Activated CD4-positive, alpha-beta T cell treated with anti-CD3 and anti-CD28 coated beads for 4 hours (primary cell): ENCODE measurements around the gene AUTS2.

Experiments
- DNase-seq, 2 donors: peaks; one replicate each; pipeline ENCODE4 v3.0.0-alpha.2; 2020

AUTS2 gene

DNA sequence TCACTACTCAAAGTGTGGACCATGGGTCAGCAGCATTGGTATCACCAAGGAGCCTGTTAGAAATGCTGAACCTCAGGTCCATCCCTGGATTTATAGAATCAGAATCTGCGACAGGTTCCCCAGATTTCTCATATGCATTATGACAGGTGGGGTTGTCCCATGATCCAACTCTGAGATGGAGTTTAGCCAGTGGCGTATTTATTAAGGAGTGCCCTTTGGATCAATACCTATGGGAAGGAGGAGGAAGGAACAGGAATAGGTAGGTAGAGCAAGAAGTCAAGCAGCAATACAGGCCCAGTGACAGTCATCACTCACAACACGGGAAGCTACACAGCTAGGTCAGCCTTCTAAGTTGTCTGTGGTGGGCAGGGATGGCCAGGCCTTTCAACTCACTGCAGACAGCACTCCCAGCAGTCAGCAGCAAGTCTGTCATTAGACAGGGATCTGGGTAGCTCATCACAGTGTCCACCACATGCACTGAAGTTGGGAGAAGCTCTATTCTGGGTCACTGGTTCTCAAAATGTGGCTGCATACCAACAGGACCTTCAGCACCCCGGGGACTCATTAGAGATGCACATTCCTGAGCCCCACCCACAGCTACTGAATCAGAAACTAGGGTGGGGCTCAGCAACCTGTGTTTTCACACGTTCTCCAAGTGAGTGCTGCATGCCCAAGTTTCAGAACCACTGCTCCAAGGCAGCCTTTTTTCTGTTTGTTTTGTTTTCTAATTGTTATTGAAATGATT lies 1001.3 kb downstream of the AUTS2 start:
- no peak for DNase-seq

DNA sequence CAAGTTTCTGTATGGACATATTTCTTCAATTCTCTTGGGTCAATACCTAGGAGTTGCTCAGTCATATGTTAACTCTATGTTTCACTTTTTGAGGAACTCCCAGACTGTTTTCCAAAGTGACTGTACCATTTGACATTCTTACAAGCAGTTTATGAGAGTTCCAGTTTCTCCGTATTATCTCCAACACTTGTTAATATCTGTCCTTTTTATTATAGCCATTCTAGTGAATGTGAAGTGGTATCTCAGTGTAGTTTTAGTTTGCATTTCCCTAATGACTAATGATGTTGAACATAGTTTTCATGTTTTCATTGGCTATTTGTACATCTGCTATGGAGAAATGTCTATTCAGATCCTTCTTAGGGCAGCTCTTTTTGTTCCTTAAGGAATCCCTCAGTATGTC lies 1002.7 kb downstream of the AUTS2 start:
- DNase-seq = no peak

DNA sequence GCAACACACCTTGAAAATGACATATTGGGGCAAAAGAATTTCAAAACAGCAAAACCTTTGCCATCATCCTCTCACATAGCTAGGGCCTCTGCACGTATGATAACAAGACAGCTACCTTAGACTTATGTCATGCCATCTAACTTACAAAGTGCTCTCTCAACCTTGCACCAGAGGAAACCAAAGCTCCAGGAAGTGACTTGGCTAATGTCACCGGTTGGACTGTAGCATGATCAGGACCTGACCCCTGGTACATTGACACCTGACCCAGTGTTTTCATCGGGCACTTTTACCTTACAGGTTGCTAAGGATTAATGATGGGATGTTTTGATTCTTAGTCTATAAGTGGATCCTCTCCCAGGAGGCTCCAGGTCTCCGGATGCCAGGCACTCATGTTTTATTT lies 1003.8 kb downstream of the AUTS2 start:
- no peak for DNase-seq

DNA sequence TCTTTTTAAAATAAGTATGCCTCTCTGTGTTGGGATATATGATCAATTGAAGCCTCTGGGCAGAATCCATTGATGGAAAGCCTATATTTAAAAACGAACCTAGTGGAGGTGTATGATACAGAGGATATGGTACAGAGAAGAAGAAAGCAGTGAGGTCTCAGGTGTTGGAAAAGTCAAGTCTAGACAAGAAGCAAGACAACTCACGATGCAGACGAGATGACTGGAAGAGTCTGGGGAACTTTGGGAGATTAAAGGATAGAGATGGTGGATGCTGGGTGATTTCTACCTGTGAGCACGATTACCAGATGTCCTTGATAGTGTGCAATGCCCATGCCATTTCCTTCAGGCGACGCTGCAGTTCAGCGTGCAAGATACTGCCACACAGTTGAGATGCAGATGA lies 1009.0 kb downstream of the AUTS2 start:
- no peak for DNase-seq

DNA sequence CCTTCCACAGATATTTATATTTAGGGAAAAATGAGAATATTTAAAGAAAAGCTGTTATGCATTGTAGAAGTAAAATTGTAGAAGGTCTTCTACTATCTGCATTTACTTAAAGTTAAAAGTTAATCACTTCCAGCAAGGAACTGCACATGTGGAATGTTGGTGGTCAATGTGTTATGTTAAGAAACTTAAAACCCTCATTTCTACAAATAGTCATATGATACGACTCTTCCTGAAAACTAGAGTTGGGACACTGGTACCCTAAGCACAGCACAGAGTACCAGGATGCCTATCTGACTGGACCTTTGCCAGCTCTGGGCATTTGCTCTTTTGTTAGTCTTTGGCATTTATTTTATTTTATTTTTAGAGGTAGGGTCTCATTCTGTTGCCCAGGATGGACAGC lies 1009.5 kb downstream of the AUTS2 start:
- DNase-seq = no peak

GRCh38 chr7:70608229-70608628 lies 1010.0 kb downstream of the AUTS2 start:
- DNase-seq = no peak

- DNase-seq = no peak
Observed at GRCh38 chr7:70612811-70613210, 1014.5 kb downstream of the AUTS2 start.

DNA sequence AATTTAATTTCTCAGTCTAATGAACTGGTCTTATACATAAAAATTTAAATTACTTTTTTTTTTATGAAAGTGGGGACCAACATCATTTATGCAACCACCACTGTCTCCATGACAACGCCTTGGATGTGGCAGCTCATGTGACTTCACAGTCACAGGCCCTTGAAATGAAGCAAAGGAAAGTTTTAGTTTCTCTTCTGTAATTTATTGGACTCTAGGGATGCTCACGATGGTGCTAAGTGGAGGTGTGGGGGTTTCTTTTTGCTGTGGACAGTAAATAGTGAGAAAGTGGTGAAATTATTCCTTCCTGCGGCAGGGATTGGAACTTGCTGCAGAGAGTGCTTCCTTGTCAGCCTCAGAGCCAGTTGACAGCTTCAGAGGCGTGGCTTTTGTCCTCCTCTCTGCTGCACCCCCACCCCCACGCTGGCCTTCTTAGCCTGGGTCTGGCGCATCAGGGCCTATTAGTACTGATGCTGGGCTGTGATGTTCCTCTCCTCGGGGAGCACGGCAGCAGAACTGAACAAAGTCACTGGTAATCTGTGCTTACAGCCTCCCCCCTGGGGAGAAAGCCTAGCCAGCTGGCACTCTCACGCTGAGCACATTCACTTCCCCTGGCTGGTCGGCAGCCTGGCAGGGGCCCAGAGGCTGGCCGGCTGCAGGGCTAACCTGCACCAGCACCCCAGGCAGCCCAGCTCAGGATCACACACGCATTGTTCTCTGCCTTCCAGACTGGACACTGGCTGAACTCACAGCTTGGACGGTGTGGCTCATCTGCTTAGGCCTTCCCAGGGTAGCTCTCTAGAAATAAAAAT lies 1016.2 kb downstream of the AUTS2 start:
- DNase-seq = no peak

- DNase-seq = no peak
Observed at GRCh38 chr7:70615066-70615606, 1016.9 kb downstream of the AUTS2 start.

DNA sequence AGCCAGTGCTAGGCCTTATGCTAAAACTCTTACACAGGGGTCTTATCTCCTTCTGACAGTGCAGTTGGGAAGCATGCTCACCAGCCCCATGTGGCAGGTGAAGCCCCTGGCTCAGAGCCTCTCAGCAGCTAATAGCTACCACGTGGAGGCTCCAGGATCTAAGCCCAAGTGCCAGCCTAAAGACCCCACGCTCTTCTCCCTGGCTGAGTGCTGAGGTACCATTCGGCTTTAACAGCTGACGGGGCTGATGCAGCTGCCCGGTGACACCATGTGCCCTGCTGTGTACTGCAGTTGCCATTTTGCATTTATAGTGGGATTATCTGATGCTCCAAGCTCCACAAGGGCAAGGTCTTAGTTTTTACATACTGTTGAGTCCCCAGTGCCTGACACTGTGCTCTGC lies 1017.9 kb downstream of the AUTS2 start:
- DNase-seq = no peak

DNA sequence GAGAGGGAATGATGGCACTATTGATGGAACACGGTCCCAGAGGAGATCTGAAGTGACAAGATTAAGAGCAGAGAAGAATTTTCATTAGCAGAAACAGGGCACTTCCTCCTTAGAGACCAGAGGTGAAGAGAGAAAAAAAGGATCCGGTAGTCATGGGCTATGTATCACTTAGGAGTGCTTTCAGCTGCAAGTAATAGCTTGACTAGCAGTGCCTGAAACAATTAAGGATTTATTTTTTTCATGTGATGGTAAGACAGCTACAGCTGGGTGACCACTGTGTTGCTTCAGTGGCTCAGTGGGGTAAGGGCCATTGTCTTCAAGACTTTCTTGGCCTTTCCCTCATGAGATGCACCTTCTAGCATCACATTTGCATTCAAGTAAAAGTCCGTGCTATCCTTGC lies 1018.5 kb downstream of the AUTS2 start:
- DNase-seq = no peak

DNA sequence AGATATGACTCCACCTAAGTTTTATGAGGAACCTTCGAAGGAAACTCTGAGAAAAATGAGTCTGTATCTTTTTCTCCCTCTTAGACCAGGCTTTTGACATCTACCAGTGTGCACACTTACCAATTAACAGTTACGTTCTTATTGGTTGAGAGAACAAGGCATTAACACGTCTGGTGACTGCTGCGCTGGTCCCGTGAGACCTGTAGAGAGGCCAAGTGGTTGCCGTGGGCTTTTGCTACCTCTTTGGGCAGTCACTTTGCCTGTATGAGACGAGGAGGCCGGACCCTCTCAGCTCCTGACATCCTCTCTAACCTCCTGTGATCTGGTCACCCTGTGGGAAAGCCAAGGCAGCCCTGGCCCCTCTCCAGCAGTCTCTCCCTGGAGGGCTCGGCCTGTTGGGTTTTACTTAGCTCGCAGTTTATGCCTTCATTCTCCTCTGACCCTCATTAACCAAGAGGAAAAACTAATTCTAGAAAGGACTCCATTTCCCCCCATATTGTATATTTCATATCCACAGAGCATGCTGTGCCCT lies 1019.8 kb downstream of the AUTS2 start:
- no peak for DNase-seq

DNA sequence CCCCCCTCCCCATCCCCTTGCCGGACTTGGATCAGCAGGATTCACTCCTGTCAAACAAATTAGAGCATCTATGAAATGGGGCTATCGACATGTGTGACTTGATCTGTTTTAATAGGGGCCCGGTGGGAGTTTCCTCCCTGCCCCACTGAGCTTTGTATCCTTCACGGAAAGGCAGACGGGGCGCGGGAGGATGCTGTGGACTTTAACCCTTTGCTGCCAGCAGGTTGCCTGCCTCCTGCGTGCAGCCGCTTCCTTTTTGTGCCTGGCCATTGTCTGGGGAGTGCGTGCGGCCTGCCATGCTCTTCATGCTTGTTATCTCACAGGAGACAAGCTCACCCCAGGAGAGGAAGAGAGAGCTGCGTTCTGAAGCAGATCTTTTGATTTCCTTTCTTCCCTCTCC lies 1020.9 kb downstream of the AUTS2 start:
- DNase-seq = no peak

DNA sequence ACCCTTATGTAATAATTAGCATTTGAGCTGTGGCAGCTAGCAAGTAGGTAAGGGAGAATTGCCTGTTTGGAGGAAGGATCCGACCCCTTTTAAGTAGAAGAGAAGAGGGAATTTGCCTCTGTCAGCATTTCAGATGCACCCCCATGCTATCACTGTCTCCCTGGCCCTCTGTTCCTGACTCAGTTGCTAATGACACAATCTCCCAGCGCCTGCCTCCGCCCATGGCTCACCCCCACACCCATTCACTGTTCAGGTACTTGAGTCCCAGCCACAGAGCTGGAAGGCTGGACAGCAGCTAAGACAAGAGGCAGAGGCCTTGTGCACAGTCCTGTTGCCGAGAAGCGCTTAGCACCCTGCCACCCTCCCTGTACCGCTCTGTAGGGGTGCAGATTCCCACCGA lies 1021.4 kb downstream of the AUTS2 start:
- no peak for DNase-seq

GRCh38 chr7:70620333-70621055 lies 1022.2 kb downstream of the AUTS2 start:
- DNase-seq = no peak

- DNase-seq = no peak
Observed at GRCh38 chr7:70621954-70622600, 1023.8 kb downstream of the AUTS2 start.

DNA sequence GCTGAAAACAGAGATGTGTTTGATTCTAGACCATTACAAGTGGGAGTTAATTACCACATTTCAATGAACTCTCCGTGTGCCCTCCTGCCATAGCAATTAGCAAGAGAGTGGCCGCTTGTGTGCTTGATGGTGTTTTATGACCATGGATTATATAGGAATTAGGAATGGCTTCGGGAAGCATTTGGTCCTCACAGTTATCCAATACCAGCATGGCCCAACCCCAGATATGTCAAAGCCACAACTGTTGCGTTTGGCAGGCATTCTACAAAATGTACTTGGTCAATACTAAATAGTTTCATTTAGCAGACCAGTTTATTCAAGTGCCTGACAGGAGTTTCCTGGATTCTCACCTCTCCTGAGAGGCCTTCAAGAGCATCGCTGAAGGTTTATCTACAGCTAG lies 1024.7 kb downstream of the AUTS2 start:
- no peak for DNase-seq

- no peak for DNase-seq
Observed at GRCh38 chr7:70624500-70625103, 1026.3 kb downstream of the AUTS2 start.

DNA sequence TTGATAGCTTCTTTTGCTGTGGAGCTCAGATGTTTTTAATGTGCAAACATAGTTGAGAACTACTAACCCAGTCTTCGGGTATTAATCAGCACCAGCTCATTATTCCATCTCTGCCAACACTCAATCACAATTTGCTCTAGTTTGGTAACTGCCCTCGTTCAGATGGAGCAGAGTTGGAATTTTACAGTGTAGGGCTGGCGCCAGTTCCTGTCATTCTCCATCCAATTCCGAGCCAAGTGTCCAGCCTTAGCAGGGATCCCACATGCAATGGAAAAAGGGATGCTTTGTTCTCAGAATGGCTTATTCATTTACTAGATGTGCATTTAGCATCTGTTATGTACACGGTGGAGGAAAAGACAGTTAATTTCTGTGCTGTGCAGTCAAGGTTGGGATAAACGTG lies 1029.2 kb downstream of the AUTS2 start:
- no peak for DNase-seq

DNA sequence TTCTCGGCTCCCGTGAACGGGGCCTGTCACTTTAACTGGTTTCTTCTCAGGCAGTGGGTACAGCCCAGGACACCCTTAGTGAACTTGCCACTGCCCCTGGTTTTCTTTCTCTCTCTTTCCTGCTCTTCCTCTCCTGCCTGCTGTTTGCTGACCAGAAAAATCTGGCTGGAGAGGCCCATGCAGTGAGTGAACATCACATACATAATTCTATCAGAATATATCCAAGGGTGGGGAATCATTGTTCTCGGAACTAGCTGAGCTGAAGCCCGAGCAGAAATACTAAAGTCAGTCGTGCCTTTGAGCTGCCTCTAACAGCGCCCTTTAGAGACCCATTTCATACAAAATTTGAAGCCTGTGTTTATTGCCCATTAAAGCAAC lies 1032.2 kb downstream of the AUTS2 start:
- DNase-seq = no peak

- no peak for DNase-seq
Observed at GRCh38 chr7:70630818-70631457, 1032.7 kb downstream of the AUTS2 start.

DNA sequence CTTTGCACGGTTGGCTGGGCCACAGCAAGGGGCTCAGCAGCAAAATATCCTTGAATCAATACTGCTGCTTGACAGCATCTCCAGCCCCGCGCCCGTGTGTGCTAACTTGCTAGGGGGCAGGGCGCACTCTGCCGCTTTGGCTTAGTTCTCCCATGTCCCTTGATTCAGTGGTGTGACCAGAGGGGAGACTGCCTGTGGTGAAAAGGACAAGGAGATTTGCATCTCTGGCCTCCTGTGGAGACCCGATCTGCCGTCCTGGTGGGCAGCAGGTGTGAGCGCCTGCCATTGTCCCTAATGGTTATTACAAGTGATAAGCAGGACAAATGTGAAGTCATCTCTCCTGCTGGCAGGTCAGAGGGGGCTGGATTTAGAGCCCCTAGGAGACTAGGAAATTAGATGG lies 1033.4 kb downstream of the AUTS2 start:
- no peak for DNase-seq
